PC-3 (cell line): ENCODE measurements around the gene ATG9A. TPM values are rescaled to one million over a fixed set of nuclear protein-coding genes. Genes with fewer than 3 reads are reported as not detected.

Source experiments
- ATAC-seq: fragments of 200-7000 bp; cut with Tn5 transposase; 2 replicates; pipeline ENCODE4 v1.9.1; 2020; ENCODE audit warnings: mild to moderate bottlenecking, moderate library complexity
- BruUV-seq: library from RNA; stranded (reverse); fragments of 400-500 nt; replicated peaks from 2 replicates; lab custom pipeline; 2021; lab: Mats Ljungman, UMichigan
- CTCF ChIA-PET: fragments of 300-600 bp; sonication (Branson Sonifier 250); formaldehyde crosslinking; loops from one replicate; lab custom pipeline; 2022; ENCODE audit warnings: antibody characterized with exemption; lab: Charles Lee
- POLR2A ChIA-PET: fragments of 300-600 bp; sonication (Branson Sonifier 250); formaldehyde crosslinking; loops from one replicate; lab custom pipeline; 2022; ENCODE audit warnings: antibody characterized with exemption; ENCODE audit not compliant: unreplicated experiment; lab: Charles Lee
- DNase-seq: peaks from one replicate; pipeline ENCODE4 v3.0.0-alpha.2; 2015
- H2AFZ ChIP-seq: fragments of 300-600 bp; sonication (generic); 2 replicates; pipeline ENCODE4 v1.6.0; 2016; ENCODE audit warnings: antibody characterized with exemption, low read length
- H3F3A ChIP-seq: fragments of 300-600 bp; sonication (generic); one replicate; pipeline ENCODE4 v1.6.0; 2017; ENCODE audit warnings: antibody characterized with exemption, low read length, control low read depth, mild to moderate bottlenecking; ENCODE audit not compliant: unreplicated experiment
- H3K27ac ChIP-seq: fragments of 300-600 bp; sonication (generic); 2 replicates; pipeline ENCODE4 v1.5.1; 2016; ENCODE audit warnings: mild to moderate bottlenecking, low read length
- H3K27me3 ChIP-seq: fragments of 300-600 bp; sonication (generic); 2 replicates; pipeline ENCODE4 v1.6.1; 2016; ENCODE audit warnings: low read length, mixed read lengths
- H3K36me3 ChIP-seq: fragments of 300-600 bp; sonication (generic); 2 replicates; pipeline ENCODE4 v1.6.1; 2016; ENCODE audit warnings: low read depth, mixed run types, low read length, mixed read lengths
- H3K4me1 ChIP-seq: fragments of 300-600 bp; sonication (generic); 2 replicates; pipeline ENCODE4 v1.5.1; 2016; ENCODE audit warnings: low read length; ENCODE audit not compliant: insufficient read depth
- H3K4me2 ChIP-seq: fragments of 300-600 bp; sonication (generic); 2 replicates; pipeline ENCODE4 v1.6.0; 2016; ENCODE audit warnings: low read length
- H3K4me3 ChIP-seq: fragments of 300-600 bp; sonication (generic); 2 replicates; pipeline ENCODE4 v1.5.1; 2016; ENCODE audit warnings: mild to moderate bottlenecking, low read length, mixed read lengths
- H3K79me2 ChIP-seq: fragments of 300-600 bp; sonication (generic); 2 replicates; pipeline ENCODE4 v1.6.1; 2017; ENCODE audit warnings: low read length, mixed read lengths
- H3K9ac ChIP-seq: fragments of 300-600 bp; sonication (generic); 2 replicates; pipeline ENCODE4 v1.6.0; 2016; ENCODE audit warnings: mild to moderate bottlenecking, low read length
- H3K9me2 ChIP-seq: fragments of 300-600 bp; sonication (generic); replicated peaks from 2 replicates; pipeline ENCODE4 v1.6.1; 2016; ENCODE audit warnings: mixed run types, low read length, mixed read lengths
- H3K9me3 ChIP-seq: fragments of 300-600 bp; sonication (generic); 2 replicates; pipeline ENCODE4 v1.6.1; 2016; ENCODE audit warnings: low read length, mixed read lengths
- H4K20me1 ChIP-seq: fragments of 300-600 bp; sonication (generic); 2 replicates; pipeline ENCODE4 v1.6.1; 2016; ENCODE audit warnings: low read length, mixed read lengths
- CTCF ChIP-seq: fragments of 300-600 bp; sonication (generic); conservative IDR thresholded peaks from 2 replicates; pipeline ENCODE4 v1.5.1; 2017; ENCODE audit warnings: antibody characterized with exemption, low read depth, mild to moderate bottlenecking, low read length
- EZH2 ChIP-seq: fragments of 300-600 bp; sonication (generic); IDR thresholded peaks from one replicate; pipeline ENCODE4 v1.6.1; 2017; ENCODE audit warnings: antibody characterized with exemption, mild to moderate bottlenecking, low read length; ENCODE audit not compliant: unreplicated experiment
- EZH2phosphoT487 ChIP-seq: fragments of 300-600 bp; sonication (generic); IDR thresholded peaks from 2 replicates; pipeline ENCODE4 v1.6.1; 2018; ENCODE audit warnings: mild to moderate bottlenecking, antibody characterized with exemption, low read length, borderline replicate concordance
- intact Hi-C: fragments of 100-400 bp; cut with micrococcal nuclease; formaldehyde crosslinking; loops from 2 replicates; pipeline ENCODE4 v1.9.0; 2023
- total RNA-seq: library from RNA; depleted of rRNA; stranded (reverse); fragments of >200 nt; gene quantifications from 2 replicates; pipeline ENCODE4 v1.2.3, GENCODE V29; 2014

ATG9A gene
- total RNA-seq, 1 experiment from 2014 or later = 59.6 TPM

DNA sequence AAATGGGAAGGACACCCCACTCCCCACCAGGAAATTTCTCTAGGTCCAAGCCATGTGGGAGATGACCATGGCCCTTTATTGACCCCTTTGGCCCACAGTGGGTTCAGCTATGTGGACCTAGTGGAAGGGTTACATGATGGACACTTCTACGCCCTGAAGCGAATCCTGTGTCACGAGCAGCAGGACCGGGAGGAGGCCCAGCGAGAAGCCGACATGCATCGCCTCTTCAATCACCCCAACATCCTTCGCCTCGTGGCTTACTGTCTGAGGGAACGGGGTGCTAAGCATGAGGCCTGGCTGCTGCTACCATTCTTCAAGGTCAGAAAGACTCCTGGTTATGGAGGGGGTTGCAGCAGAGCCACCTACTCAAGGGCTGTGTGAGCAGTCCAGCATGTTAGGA, 17.1 kb upstream of the ATG9A start:
- H3K4me3 ChIP-seq = peak overlapping the region; percentile 88; the same call in 1 of the 2 replicates
- H3K9me3 ChIP-seq = no peaks in the 10 kb centered on the region
- H4K20me1 ChIP-seq = no peaks in the 10 kb centered on the region
- TF ChIP-seq EZH2 = no peak
- no peak for TF ChIP-seq EZH2phosphoT487
- no peak for TF ChIP-seq CTCF
- peaks cover 57% of the 10 kb centered on the region for H3K4me1 ChIP-seq
- ChIA-PET POLR2A (no interaction called here), CTCF (no interaction called here)
- H3K27ac ChIP-seq = no peak overlapping the region
- no peak overlapping the region for H3K9ac ChIP-seq
- H3K27me3 ChIP-seq = no peaks in the 10 kb centered on the region
- ATAC-seq (no peak), DNase-seq (no peak)
- H3K4me2 ChIP-seq = peak overlapping the region; percentile 92
- no peak overlapping the region for H2AFZ ChIP-seq
- peaks cover 37% of the 10 kb centered on the region for H3K79me2 ChIP-seq
- peaks cover 5% of the 10 kb centered on the region for H3F3A ChIP-seq
- peaks cover 14% of the 10 kb centered on the region for H3K36me3 ChIP-seq
- BruUV-seq = no TSS peak
- no peaks in the 10 kb centered on the region for H3K9me2 ChIP-seq
- intact Hi-C loops = no loop called here

DNA sequence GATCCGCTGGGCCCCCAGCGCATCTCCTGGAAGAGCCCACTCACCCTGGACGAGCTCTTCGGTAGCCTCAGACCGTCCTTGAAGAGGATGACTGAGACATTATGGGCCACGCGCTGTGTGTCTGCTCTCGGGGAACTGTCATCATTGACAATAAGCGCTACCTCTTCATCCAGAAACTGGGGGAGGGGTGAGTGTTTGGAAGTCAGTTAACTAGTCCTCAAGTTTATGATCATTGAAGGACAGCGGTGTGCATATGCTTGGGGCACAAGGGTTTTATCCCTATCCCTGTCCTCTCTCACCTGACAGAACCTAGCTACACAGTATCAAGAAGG, 16.4 kb upstream of the ATG9A start:
- Histone ChIP-seq H2AFZ (peak overlapping the region; percentile 83), H3K27me3 (no peaks in the 10 kb centered on the region), H3K36me3 (peaks cover 10% of the 10 kb centered on the region), H3F3A (peaks cover 5% of the 10 kb centered on the region), H3K27ac (peak overlapping the region; percentile 48), H3K4me3 (peak overlapping the region; percentile 88), H3K9ac (peak overlapping the region; percentile 93), H4K20me1 (no peaks in the 10 kb centered on the region), H3K9me2 (no peaks in the 10 kb centered on the region), H3K79me2 (peaks cover 30% of the 10 kb centered on the region), H3K4me1 (peaks cover 50% of the 10 kb centered on the region), H3K4me2 (peak overlapping the region; percentile 92), H3K9me3 (no peaks in the 10 kb centered on the region)
- POLR2A ChIA-PET = interaction anchor here (1.4 kb wide), 1 partner anchor 29 kb away, joined by 3 read pairs; no protein-coding TSS in a partner anchor
- ATAC-seq = no peak
- CTCF ChIA-PET = interaction anchor here (0.9 to 1.9 kb wide), 2 partner anchors 33 to 49 kb away, joined by 4 to 6 read pairs; partner anchors contain the start of gene DNAJB2
- intact Hi-C loops = no loop called here
- no peak for TF ChIP-seq EZH2
- TF ChIP-seq CTCF = no peak
- TF ChIP-seq EZH2phosphoT487 = no peak
- no peak for DNase-seq
- BruUV-seq = no TSS peak

- intact Hi-C loops = no loop called here
- peaks cover 29% of the 10 kb centered on the region for H3K79me2 ChIP-seq
- H3K4me1 ChIP-seq = peaks cover 45% of the 10 kb centered on the region
- peak within 1 kb of the TSS; percentile 88 for H3K4me3 ChIP-seq
- ATAC-seq = peak; percentile 64
- no peaks in the 10 kb centered on the region for H3K9me2 ChIP-seq
- H3K27ac ChIP-seq = peak within 1 kb of the TSS; percentile 48
- H3F3A ChIP-seq = peaks cover 5% of the 10 kb centered on the region
- no peaks in the 10 kb centered on the region for H4K20me1 ChIP-seq
- no peak for TF ChIP-seq EZH2
- TF ChIP-seq CTCF = no peak
- no peak for TF ChIP-seq EZH2phosphoT487
- TSS peak; percentile 75 for BruUV-seq
- peak; percentile 93 for DNase-seq
- H3K4me2 ChIP-seq = peak within 1 kb of the TSS; percentile 92
- ChIA-PET CTCF (interaction anchor here (0.9 to 1.9 kb wide), 3 partner anchors 29 to 50 kb away, joined by 3 to 6 read pairs (median 4); partner anchors contain the start of gene DNAJB2), POLR2A (interaction anchor here (0.5 to 1.4 kb wide), 4 partner anchors 29 to 126 kb away, joined by 3 to 5 read pairs (median 4); no protein-coding TSS in a partner anchor)
- H2AFZ ChIP-seq = peak within 1 kb of the TSS; percentile 83
- H3K27me3 ChIP-seq = no peaks in the 10 kb centered on the region
- peak within 1 kb of the TSS; percentile 93 for H3K9ac ChIP-seq
- peaks cover 8% of the 10 kb centered on the region for H3K36me3 ChIP-seq
- no peaks in the 10 kb centered on the region for H3K9me3 ChIP-seq
Observed at GRCh38 chr2:219245148-219245898, 15.9 kb upstream of the ATG9A start, which contains the start of the genes GLB1L and STK16. Gene GLB1L, minus strand, starts transcription at chr2:219245444. Its CDS starts 1,871 bp downstream, at chr2:219243573. Gene STK16, plus strand, starts transcription at chr2:219245479. Its CDS starts 521 bp downstream, at chr2:219246000.
